Measurements from ENCODE around the gene GABARAP. TPM values are rescaled to one million over a fixed set of nuclear protein-coding genes. Genes with fewer than 3 reads are reported as not detected.

GABARAP gene
- total and polyA plus RNA-seq, 2 of the 13 experiments (the other 11 are each of a cell fraction or from before 2014, with no cell fraction given), result 161 to 310 TPM

DNA sequence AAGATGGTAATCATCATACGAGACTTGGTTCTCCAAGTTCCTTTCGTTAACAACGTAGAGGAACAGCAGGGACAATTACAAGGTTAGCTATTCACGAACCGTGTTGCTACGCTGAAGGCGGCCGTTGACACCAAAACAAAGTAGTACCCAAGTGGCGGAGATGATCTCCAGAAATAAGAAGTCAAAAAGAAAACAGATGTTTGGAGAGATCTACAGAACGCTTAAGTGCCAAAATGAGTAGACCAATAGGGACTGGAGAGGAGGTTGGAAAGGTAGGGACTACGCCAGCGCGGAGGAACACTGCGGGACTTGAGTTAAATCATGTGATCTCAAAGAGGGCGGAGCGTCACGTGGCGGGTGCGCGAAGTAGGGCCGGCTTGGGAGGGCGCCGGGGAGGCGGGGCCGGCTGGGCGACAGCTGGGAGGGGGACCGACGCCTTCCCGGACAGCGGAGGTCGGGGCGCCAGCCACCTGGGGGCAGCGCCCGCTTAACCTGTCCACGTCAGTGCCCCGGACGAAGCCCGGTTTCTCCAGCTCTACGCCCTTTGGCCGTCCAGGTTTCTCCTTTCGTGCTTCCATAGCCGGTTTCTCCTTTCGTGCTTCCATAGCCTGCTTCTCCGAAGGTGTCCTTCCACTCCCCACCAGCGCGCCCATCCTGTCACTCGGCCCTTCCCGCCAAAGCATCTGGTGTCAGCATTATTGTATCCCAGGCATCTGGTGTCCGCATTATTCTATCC lies 636 bp upstream of the GABARAP start (continued):
- TF ChIP-seq, protein P1, sequence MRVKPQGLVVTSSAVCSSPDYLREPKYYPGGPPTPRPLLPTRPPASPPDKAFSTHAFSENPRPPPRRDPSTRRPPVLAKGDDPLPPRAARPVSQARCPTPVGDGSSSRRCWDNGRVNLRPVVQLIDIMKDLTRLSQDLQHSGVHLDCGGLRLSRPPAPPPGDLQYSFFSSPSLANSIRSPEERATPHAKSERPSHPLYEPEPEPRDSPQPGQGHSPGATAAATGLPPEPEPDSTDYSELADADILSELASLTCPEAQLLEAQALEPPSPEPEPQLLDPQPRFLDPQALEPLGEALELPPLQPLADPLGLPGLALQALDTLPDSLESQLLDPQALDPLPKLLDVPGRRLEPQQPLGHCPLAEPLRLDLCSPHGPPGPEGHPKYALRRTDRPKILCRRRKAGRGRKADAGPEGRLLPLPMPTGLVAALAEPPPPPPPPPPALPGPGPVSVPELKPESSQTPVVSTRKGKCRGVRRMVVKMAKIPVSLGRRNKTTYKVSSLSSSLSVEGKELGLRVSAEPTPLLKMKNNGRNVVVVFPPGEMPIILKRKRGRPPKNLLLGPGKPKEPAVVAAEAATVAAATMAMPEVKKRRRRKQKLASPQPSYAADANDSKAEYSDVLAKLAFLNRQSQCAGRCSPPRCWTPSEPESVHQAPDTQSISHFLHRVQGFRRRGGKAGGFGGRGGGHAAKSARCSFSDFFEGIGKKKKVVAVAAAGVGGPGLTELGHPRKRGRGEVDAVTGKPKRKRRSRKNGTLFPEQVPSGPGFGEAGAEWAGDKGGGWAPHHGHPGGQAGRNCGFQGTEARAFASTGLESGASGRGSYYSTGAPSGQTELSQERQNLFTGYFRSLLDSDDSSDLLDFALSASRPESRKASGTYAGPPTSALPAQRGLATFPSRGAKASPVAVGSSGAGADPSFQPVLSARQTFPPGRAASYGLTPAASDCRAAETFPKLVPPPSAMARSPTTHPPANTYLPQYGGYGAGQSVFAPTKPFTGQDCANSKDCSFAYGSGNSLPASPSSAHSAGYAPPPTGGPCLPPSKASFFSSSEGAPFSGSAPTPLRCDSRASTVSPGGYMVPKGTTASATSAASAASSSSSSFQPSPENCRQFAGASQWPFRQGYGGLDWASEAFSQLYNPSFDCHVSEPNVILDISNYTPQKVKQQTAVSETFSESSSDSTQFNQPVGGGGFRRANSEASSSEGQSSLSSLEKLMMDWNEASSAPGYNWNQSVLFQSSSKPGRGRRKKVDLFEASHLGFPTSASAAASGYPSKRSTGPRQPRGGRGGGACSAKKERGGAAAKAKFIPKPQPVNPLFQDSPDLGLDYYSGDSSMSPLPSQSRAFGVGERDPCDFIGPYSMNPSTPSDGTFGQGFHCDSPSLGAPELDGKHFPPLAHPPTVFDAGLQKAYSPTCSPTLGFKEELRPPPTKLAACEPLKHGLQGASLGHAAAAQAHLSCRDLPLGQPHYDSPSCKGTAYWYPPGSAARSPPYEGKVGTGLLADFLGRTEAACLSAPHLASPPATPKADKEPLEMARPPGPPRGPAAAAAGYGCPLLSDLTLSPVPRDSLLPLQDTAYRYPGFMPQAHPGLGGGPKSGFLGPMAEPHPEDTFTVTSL (CRISPR knock-in tag; IDR thresholded peaks at IDR 0.05; ENCODE audit: borderline replicate concordance), result no peak
- TF ChIP-seq GABPB1 (CRISPR knock-in tag; IDR thresholded peaks at IDR 0.05) (peak; percentile 83), XBP1 (CRISPR knock-in tag; IDR thresholded peaks at IDR 0.05) (no peak), HOXD1 (CRISPR knock-in tag; IDR thresholded peaks at IDR 0.05) (0 out of 2 replicates have a peak, but pooled peaks have one; percentile 30), ZNF883 (CRISPR knock-in tag; IDR thresholded peaks at IDR 0.05; ENCODE audit: not compliant biosample characterization) (peak; percentile 45), ZNF335 (CRISPR knock-in tag; IDR thresholded peaks at IDR 0.05) (no peak), PHF5A (CRISPR knock-in tag; IDR thresholded peaks at IDR 0.05; ENCODE audit: low read depth, unreplicated experiment) (peak; percentile 89), ZNF329 (CRISPR knock-in tag; IDR thresholded peaks at IDR 0.05; ENCODE audit: low read depth) (0 out of 2 replicates have a peak, but pooled peaks have one; percentile 43), ZNF678 (CRISPR knock-in tag; IDR thresholded peaks at IDR 0.05) (no peak; the same call in 1 of the 2 replicates), ZSCAN29 (CRISPR knock-in tag; conservative IDR thresholded peaks at IDR 0.05) (no peak; the same call in 1 of the 2 replicates)
- TF ChIP-seq, protein P2, sequence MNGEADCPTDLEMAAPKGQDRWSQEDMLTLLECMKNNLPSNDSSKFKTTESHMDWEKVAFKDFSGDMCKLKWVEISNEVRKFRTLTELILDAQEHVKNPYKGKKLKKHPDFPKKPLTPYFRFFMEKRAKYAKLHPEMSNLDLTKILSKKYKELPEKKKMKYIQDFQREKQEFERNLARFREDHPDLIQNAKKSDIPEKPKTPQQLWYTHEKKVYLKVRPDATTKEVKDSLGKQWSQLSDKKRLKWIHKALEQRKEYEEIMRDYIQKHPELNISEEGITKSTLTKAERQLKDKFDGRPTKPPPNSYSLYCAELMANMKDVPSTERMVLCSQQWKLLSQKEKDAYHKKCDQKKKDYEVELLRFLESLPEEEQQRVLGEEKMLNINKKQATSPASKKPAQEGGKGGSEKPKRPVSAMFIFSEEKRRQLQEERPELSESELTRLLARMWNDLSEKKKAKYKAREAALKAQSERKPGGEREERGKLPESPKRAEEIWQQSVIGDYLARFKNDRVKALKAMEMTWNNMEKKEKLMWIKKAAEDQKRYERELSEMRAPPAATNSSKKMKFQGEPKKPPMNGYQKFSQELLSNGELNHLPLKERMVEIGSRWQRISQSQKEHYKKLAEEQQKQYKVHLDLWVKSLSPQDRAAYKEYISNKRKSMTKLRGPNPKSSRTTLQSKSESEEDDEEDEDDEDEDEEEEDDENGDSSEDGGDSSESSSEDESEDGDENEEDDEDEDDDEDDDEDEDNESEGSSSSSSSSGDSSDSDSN (CRISPR knock-in tag; IDR thresholded peaks at IDR 0.05), result no peak; the same call in 1 of the 2 replicates
- TF ChIP-seq, protein P3, sequence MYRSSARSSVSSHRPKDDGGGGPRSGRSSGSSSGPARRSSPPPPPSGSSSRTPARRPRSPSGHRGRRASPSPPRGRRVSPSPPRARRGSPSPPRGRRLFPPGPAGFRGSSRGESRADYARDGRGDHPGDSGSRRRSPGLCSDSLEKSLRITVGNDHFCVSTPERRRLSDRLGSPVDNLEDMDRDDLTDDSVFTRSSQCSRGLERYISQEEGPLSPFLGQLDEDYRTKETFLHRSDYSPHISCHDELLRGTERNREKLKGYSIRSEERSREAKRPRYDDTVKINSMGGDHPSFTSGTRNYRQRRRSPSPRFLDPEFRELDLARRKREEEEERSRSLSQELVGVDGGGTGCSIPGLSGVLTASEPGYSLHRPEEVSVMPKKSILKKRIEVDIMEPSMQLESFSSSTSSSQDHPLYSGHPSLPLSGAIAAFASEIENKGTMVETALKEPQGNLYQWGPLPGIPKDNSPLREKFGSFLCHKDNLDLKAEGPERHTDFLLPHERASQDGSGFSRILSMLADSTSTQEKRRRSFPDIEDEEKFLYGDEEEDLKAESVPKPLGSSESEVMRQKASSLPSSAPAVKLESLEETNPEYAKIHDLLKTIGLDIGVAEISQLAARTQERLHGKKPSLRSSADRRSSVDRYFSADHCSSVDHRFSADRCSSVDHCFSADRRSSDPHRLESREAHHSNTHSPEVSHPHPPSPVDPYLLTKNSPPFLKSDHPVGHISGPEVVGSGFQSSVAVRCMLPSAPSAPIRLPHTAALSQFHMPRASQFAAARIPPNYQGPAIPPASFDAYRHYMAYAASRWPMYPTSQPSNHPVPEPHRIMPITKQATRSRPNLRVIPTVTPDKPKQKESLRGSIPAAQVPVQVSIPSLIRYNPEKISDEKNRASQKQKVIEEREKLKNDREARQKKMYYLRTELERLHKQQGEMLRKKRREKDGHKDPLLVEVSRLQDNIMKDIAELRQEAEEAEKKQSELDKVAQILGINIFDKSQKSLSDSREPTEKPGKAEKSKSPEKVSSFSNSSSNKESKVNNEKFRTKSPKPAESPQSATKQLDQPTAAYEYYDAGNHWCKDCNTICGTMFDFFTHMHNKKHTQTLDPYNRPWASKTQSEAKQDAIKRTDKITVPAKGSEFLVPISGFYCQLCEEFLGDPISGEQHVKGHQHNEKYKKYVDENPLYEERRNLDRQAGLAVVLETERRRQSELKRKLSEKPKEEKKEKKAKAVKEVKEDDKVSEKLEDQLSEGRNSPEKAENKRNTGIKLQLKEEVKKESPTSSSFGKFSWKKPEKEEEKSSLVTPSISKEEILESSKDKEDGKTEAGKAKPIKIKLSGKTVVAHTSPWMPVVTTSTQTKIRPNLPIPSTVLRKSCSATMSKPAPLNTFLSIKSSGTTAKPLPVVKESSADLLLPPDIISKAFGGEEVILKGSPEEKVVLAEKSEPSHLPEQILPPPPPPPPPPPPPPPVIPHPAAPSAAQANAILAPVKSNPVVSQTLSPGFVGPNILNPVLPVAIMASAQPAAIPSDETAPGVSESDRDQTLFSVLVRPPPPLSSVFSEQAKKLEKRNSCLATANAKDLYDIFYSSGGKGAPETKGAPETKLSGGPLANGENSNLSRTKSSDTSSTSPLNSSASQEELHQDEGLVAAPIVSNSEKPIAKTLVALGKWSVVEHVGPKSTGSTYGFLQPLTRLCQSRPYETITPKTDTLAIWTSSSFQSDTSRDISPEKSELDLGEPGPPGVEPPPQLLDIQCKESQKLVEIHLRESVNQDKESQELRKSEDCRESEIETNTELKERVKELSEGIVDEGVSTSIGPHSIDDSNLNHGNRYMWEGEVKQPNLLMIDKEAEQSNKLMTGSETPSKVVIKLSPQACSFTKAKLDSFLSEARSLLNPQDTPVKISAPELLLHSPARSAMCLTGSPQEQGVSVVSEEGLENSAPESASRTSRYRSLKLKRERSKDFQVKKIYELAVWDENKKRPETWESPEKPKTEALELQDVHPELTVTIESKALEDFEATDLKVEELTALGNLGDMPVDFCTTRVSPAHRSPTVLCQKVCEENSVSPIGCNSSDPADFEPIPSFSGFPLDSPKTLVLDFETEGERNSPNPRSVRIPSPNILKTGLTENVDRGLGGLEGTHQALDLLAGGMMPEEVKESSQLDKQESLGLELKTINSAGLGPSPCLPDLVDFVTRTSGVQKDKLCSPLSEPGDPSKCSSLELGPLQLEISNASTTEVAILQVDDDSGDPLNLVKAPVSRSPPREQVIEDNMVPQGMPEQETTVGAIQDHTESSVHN (CRISPR knock-in tag; IDR thresholded peaks at IDR 0.05), result peak; percentile 90
